GM21529 (cell line): Measurements from ENCODE around the gene SLC18A2.
"Not testable (repeated sequence)": the region's sequence is repeated elsewhere in the genome, so short reads cannot be mapped to it uniquely, and the experiment has no call there.

Experiments used
- ATAC-seq: cut with Tn5 transposase; IDR thresholded peaks from one replicate; pipeline ENCODE4 v1.9.1; 2021; ENCODE audit not compliant: unreplicated experiment

Gene SLC18A2

GRCh38 chr10:117262291-117262902 is 21.5 kb downstream of the SLC18A2 start:
- ATAC-seq: no peak

GRCh38 chr10:117262903-117263293 is 22.0 kb downstream of the SLC18A2 start:
- no peak for ATAC-seq

DNA sequence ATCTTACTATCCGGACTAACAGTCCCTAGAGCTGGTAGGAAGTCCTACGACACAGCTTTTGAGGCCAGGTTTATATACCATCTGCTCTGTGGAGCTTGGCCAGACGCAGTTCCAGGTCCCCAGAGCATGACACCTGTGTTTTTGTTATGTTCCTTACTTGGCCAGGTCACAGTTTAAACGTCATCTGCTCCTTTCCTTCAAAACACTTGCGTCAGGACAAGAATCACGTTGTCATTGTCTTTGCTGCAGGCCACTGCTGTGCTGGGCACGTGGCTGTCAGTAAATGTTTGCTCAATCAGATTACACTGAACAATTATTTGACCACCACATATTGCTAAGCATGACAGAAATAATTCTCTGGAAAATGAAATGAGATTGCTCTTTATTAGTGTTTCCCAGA is 23.9 kb downstream of the SLC18A2 start:
- ATAC-seq: no peak

DNA sequence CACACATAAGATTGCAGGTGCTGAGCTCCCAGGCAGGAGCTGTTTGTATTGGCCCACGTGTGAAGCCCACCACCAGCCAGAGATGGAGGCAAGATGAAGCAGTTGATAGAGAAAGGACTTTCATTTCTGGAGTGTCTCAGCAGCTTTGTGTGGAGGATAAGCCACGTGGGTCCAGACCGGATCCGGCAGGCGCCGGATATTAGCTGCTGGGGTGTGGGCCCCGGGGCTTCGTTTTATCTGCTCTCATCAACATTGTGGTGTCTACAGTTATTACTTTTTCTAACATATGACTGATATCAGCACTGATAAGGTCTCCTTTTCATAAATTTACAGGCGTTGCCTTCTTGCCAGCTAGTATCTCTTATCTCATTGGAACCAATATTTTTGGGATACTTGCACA is 25.5 kb downstream of the SLC18A2 start:
- no peak for ATAC-seq

GRCh38 chr10:117266812-117267211 is 25.9 kb downstream of the SLC18A2 start:
- ATAC-seq: no peak

GRCh38 chr10:117268258-117268657 is 27.3 kb downstream of the SLC18A2 start:
- no peak for ATAC-seq

GRCh38 chr10:117268907-117269306 is 28.0 kb downstream of the SLC18A2 start:
- ATAC-seq: no peak

DNA sequence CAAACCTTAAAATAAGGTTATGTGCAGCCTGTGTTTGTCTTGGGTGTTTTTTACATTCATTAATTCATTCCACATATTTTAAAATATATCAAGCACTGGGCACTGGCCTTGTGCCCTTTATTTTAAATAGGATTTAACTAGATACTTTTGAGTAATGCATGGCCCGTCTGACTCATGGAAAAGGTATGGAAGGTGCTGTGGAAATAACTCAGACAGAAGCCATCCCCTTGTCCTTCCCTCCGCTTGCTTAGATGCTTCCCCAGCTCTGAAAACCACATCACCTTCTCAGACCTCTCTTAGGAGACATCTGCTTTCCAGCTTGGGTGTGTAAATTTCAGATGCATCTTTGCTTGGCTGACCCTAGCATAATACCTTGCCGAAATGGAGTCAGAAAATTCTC is 30.5 kb downstream of the SLC18A2 start:
- ATAC-seq: no peak

DNA sequence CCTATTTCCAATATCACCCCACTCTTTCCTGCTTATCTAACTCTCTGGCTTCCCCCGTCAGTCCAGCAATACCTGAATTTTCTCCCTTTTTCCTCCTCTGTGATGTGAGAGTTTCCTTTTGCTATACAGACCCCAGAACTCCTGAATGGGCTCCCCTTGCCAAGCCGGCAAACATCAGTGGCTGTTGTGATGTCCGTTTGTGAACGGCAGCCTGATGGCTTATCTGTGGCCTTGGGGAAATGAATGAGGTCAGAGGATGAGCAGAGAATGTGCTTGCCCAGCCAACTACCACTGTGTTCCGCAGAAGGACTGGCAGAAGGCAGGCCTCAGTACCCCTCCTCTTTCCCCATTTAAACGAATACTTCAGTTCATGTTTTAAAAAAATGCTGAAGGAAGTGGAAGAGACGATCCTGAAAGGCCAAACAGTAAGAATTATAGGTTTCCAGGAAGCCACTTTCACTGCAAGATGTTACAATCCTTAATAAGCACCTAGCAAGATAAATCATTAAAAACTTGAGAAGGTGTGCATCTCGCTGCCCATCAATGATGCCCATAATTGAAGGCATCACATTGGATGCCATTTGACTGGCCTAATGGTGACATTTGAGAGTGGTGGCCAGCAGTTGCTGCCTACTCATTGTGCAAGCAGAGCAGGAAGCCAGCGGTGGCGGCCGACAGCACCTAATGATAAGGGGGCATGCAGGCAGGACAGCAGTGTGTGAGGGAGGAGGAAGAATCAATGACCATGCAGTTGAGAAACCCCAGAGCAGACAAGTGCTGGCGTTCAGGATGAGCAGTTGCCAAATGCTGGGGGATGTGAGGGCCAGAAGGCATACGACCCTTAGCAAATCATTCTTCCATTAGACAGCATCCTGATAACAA is 31.5 kb downstream of the SLC18A2 start:
- ATAC-seq: no peak

DNA sequence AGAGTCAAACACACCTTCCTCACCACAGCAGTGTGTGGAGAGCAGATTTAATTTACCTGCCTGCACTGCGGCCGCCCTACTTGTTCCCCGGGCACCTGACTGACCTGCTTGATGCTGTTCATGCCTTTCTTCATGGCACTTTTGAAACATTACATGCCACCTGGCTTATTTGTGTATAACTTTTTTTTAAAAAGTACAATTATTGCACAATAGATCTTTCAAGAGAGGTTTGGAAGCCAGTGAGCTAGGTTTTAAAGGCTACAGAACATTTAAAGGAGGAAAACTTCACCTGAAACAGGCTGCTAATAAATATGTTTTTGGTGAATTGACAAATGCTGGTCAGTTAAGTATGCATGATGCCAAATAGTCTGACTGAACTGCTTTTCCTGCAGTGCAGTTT is 33.1 kb downstream of the SLC18A2 start:
- no peak for ATAC-seq

- no peak for ATAC-seq
Measured at GRCh38 chr10:117274509-117274908, 33.6 kb downstream of the SLC18A2 start.

- no peak for ATAC-seq
Measured at GRCh38 chr10:117275121-117275520, 34.2 kb downstream of the SLC18A2 start.

DNA sequence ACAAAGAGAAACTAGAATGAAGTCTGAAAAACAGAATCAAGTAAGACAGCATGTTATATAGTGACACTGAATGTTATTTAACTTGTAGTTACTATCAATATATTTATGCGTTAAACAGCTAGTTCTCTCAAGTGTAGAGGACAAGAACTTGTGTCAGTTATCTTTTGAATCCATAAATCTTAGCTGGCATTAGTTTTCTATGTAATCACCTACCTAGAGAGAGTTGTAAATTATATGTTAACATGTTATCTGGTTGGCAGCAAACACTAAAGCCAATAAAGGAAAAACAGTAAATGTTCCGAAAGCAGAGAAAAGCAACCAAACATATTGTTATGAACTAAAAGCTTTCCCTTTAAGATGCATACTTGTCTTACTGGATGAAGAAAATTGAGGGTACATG is 36.8 kb downstream of the SLC18A2 start:
- ATAC-seq: no peak

DNA sequence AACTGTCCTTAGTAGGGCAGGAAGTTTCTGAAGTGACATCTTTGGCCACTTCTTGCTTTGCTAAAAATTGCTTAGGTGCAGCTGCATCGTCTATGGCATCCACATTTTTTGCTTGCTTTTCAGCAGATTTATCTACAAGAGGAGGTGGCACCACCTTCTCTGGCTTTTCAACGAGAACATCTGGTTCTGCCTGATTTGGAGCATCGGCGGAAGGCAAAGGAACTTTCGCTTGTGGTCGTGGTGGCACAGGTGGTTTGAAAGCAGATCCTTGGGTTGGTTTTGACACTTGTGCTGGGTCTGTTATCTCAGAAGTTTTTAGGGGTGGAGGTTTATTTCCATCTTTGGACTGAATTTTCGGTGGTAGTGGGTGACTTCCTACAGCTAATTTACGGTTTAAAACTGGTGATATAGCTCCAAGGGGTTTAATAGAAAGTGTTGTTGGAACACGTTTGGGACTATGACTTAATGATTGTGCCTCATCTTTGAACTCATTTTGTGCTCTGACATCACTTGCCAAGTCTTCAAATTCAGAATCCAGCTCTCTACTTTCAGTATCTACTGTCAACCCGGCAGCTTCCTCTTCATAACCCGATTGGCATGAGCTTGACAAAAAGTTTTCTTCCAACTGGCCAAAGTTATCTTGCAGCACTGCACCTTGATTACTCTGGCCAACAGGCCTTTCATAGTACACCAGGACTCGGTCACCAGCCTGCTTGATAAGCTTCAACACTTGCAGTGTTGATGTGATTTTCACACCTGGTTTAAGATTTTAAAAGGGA is 44.0 kb downstream of the SLC18A2 start:
- ATAC-seq: no peak

- ATAC-seq: not testable (repeated sequence)
Measured at GRCh38 chr10:117290872-117291271, 50.0 kb downstream of the SLC18A2 start.

DNA sequence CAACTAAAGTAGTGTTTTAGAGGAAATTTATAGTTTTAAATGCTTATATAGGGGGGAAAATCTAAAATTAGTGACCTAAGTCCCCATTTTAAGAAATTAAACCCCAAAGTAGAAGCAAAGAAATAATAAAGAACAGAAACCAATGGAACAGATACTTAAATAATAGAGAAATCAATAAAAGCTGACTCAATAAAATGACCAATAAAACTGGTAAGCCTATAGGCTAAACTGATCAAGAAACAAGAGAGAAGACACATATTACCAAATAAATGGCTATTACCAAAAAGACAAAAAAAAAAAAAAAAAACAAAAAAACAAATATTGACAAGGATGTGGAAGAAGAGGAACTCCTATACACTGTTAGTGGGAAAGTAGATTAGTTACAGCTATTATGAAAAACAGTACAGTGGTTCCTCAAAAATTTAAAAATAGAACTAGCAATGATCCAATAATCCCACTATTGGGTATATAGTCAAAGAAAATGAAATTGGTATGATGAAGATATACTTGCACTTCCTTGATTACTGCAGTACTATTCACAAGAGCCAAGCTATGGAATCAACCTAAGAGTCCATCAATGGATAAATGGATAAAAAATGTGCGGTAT is 53.2 kb downstream of the SLC18A2 start:
- ATAC-seq: no peak

DNA sequence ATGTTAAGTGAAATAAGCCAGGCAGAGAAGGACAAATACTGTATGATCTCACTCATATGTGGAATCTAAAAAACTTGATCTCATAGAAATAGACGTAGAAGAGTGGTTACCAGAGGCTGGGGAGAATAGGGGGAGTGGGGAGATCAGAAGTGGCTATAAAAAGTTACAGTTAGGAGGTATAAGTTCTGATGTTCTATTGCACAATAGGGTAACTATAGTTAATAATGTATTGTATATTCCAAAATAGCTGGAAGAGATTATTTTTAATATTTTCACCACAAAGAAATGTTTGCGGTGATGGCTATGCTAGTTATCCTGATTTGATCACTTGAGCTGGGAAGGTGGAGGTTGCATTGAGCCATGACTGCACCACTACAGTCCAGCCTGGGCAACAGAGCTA is 53.8 kb downstream of the SLC18A2 start:
- no peak for ATAC-seq

DNA sequence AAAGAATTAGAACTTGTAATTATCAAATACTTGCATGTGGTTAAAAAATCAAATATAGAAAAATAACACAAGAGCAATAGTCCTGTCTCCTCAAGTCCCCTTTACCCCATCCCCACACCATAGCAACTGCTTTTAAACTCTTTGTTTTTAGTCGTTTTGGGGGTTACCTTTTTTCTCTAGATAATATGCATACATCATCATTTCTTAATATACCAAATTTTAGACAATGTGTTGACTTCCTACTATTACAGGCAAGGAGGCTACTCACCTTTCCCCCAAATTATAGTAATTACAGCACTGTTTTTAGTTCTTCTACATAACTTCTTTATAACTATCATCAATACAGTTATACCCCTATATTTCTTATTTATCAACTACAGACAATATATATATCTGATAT is 57.3 kb downstream of the SLC18A2 start:
- no peak for ATAC-seq

DNA sequence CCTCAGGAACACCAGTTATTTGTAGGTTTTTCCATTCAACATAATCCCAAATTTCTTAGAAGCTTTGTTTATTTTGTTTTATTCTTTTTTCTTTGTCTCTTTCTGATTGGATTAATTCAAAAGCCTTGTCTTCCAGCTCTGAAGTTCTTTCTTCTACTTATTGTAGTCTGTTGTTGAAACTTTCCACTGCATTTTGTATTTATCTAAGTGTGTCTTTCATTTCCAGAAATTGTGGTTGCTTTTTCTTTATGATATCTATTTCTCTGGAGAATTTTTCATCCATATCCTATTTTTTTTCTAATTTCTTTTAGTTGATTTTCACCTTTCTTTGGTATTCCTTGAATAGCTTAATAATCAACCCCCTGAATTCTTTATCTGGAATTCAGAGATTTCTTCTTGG is 58.5 kb downstream of the SLC18A2 start:
- ATAC-seq: no peak

DNA sequence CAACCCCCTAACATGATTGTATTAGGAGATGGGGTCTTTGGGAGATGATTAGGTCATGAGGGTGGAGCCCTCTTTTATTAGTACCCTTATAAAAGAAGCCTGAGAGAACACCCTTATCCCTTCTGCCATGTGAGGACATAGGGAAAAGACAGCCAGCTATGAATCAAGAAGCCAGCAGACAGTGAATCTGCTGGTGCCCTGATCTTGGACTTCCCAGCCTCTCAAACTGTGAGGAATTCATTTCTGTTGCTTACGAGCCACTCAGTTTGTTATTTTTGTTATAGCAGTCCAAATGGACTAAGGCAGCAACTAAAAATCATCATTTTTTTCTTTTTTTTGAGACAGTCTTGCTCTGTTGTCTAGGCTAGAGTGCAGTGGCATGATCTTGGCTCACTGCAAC is 59.8 kb downstream of the SLC18A2 start:
- no peak for ATAC-seq

DNA sequence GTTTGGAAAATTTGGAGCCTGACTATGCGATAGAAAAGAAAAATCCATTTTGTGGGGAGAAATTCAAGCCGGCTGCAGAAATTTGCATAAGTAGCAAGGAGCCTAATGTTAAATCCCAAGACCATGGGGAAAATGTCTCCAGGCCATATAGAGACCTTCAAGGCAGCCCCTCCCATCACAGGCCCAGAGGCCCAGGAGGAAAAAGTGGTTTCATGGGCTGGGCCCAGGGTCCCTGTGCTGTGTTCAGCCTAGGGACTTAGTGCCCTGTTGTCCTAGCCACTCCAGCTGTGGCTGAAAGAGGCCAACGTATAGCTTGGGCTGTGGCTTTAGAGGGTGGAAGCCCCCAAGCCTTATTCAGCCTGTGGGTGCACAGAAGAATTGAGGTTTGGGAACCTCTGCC is 62.5 kb downstream of the SLC18A2 start:
- not testable (repeated sequence) for ATAC-seq
